PFSK-1 (cell line): ENCODE results near the gene MYBPC1.

Source experiments
- FOXP2 ChIP-seq: optimal IDR thresholded peaks from 2 replicates; pipeline ENCODE3; 2011; ENCODE audit warnings: borderline replicate concordance, control low read depth, inconsistent platforms; ENCODE audit not compliant: insufficient read depth; ENCODE audit errors: extremely low read length, extremely low read depth
- POLR2AphosphoS5 ChIP-seq: IDR thresholded peaks from 2 replicates; pipeline ENCODE4 v1.6.1; 2012; ENCODE audit warnings: low read depth, mild to moderate bottlenecking, control low read depth, low read length, moderate library complexity
- TAF1 ChIP-seq: IDR thresholded peaks from 2 replicates; pipeline ENCODE4 v1.6.1; 2012; ENCODE audit warnings: low read length, control low read depth, borderline replicate concordance; ENCODE audit not compliant: insufficient read depth
- TF ChIP-seq, protein P1 (sequence below), 2 experiments: IDR thresholded peaks; 2 replicates each; pipeline versions ENCODE4 v1.6.1 to v1.8.0; 2011 to 2012; ENCODE audit warnings: low read depth in 2 of 2, low read length in 2 of 2, control low read depth in 1 of 2, inconsistent platforms in 1 of 2, mild to moderate bottlenecking in 1 of 2, moderate library complexity in 1 of 2; ENCODE audit not compliant: insufficient read depth in 1 of 2

DNA sequence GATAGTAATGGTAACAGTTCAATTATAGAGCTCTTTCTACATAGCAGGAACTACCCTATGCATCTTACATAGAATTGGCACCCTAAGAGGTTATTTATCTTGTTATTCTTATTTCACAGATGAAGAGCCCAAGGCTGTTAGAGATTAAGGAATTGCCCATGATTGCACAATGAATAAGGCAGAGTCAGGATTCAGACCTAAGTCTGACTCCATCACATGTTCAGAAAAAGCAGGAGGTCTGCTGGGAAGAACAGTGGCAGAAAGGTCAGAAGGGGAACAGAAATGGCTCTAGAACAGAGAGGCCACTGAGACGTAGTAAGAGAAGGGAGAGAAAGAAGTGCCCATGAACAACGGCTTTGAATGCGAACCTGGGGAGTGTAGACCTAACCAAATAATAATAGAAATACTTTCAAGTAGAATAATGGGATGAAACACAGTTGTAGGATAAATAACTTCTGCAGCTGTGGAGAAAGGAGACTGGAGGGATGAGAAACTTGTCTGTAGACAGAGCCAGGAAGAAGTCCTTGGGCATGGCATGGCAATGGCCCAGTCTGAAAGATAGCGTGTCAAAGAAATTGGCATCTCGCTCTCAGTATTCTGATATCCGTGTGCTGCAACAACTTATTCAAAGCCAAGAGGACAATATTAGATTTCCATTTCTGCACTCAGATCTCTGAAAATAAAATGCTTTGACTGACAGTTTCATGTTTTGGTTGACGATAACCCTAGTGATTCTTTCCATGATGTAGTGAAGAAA lies 17.6 kb downstream of the MYBPC1 start:
- TF ChIP-seq FOXP2 (no peak), POLR2AphosphoS5 (no peak), TAF1 (no peak)
- TF ChIP-seq, protein P1, sequence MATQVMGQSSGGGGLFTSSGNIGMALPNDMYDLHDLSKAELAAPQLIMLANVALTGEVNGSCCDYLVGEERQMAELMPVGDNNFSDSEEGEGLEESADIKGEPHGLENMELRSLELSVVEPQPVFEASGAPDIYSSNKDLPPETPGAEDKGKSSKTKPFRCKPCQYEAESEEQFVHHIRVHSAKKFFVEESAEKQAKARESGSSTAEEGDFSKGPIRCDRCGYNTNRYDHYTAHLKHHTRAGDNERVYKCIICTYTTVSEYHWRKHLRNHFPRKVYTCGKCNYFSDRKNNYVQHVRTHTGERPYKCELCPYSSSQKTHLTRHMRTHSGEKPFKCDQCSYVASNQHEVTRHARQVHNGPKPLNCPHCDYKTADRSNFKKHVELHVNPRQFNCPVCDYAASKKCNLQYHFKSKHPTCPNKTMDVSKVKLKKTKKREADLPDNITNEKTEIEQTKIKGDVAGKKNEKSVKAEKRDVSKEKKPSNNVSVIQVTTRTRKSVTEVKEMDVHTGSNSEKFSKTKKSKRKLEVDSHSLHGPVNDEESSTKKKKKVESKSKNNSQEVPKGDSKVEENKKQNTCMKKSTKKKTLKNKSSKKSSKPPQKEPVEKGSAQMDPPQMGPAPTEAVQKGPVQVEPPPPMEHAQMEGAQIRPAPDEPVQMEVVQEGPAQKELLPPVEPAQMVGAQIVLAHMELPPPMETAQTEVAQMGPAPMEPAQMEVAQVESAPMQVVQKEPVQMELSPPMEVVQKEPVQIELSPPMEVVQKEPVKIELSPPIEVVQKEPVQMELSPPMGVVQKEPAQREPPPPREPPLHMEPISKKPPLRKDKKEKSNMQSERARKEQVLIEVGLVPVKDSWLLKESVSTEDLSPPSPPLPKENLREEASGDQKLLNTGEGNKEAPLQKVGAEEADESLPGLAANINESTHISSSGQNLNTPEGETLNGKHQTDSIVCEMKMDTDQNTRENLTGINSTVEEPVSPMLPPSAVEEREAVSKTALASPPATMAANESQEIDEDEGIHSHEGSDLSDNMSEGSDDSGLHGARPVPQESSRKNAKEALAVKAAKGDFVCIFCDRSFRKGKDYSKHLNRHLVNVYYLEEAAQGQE (IDR thresholded peaks at IDR 0.05; ENCODE audit: insufficient read depth in 1 of 2, low read depth in 2 of 2, low read length in 2 of 2), result no peak
